HEK293 (cell line): ENCODE measurements around the gene MED29.

Experiments used
- BCL11A ChIP-seq: fragments of 450-650 bp; formaldehyde crosslinking; IDR thresholded peaks from 2 replicates; pipeline ENCODE4 v1.5.1; 2016; ENCODE audit warnings: low read depth, missing biosample characterization, missing genetic modification characterization
- FEZF1 ChIP-seq: fragments of 450-650 bp; formaldehyde crosslinking; IDR thresholded peaks from 2 replicates; pipeline ENCODE4 v1.5.1; 2016; ENCODE audit warnings: missing biosample characterization, missing genetic modification characterization
- KLF10 ChIP-seq: fragments of 450-650 bp; IDR thresholded peaks from 2 replicates; pipeline ENCODE4 v1.5.1; 2018; ENCODE audit warnings: missing biosample characterization, mild to moderate bottlenecking, missing genetic modification characterization
- ZNF416 ChIP-seq: fragments of 450-650 bp; formaldehyde crosslinking; IDR thresholded peaks from 2 replicates; pipeline ENCODE4 v1.5.1; 2016; ENCODE audit warnings: missing biosample characterization, missing genetic modification characterization
- ZNF561 ChIP-seq: fragments of 450-650 bp; IDR thresholded peaks from 2 replicates; pipeline ENCODE4 v1.5.1; 2018; ENCODE audit warnings: missing biosample characterization, missing genetic modification characterization, borderline replicate concordance
- ZNF600 ChIP-seq: fragments of 450-650 bp; formaldehyde crosslinking; IDR thresholded peaks from 2 replicates; pipeline ENCODE4 v1.5.1; 2016; ENCODE audit warnings: missing biosample characterization, missing genetic modification characterization
- ZSCAN30 ChIP-seq: fragments of 450-650 bp; IDR thresholded peaks from 2 replicates; pipeline ENCODE4 v1.5.1; 2018; ENCODE audit warnings: missing biosample characterization, mild to moderate bottlenecking, missing genetic modification characterization, moderate library complexity
- TF ChIP-seq, protein P1 (sequence below): fragments of 450-650 bp; formaldehyde crosslinking; IDR thresholded peaks from 2 replicates; pipeline ENCODE4 v1.5.1; 2016; ENCODE audit warnings: missing biosample characterization, missing genetic modification characterization
- TF ChIP-seq, protein P2 (sequence below): fragments of 450-650 bp; formaldehyde crosslinking; IDR thresholded peaks from 2 replicates; pipeline ENCODE4 v1.5.1; 2016; ENCODE audit warnings: missing biosample characterization, missing genetic modification characterization
- TF ChIP-seq, protein P3 (sequence below): fragments of 450-650 bp; formaldehyde crosslinking; IDR thresholded peaks from 2 replicates; pipeline ENCODE4 v1.5.1; 2016; ENCODE audit warnings: missing biosample characterization, missing genetic modification characterization

DNA sequence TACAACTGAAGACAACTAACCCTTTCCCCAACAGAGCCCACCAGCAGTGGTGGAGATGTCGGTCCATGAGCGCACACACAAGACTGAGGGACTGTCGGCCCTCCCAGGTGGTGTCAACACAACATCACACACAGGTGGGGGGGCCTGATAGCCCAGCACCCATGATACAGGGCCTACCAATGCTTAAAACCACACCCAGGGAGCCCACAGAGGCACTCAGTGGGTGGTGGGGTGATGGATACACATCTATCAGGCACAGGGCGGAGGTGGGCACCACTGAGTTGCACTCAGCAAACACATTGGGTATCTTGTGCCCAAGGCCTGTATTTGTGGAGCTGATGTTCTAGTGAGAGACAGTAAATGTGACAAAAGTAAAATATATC, 8.5 kb downstream of the MED29 start:
- TF ChIP-seq, protein P1, sequence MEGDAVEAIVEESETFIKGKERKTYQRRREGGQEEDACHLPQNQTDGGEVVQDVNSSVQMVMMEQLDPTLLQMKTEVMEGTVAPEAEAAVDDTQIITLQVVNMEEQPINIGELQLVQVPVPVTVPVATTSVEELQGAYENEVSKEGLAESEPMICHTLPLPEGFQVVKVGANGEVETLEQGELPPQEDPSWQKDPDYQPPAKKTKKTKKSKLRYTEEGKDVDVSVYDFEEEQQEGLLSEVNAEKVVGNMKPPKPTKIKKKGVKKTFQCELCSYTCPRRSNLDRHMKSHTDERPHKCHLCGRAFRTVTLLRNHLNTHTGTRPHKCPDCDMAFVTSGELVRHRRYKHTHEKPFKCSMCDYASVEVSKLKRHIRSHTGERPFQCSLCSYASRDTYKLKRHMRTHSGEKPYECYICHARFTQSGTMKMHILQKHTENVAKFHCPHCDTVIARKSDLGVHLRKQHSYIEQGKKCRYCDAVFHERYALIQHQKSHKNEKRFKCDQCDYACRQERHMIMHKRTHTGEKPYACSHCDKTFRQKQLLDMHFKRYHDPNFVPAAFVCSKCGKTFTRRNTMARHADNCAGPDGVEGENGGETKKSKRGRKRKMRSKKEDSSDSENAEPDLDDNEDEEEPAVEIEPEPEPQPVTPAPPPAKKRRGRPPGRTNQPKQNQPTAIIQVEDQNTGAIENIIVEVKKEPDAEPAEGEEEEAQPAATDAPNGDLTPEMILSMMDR (tag by site-specific recombination) = no peak
- TF ChIP-seq, protein P2, sequence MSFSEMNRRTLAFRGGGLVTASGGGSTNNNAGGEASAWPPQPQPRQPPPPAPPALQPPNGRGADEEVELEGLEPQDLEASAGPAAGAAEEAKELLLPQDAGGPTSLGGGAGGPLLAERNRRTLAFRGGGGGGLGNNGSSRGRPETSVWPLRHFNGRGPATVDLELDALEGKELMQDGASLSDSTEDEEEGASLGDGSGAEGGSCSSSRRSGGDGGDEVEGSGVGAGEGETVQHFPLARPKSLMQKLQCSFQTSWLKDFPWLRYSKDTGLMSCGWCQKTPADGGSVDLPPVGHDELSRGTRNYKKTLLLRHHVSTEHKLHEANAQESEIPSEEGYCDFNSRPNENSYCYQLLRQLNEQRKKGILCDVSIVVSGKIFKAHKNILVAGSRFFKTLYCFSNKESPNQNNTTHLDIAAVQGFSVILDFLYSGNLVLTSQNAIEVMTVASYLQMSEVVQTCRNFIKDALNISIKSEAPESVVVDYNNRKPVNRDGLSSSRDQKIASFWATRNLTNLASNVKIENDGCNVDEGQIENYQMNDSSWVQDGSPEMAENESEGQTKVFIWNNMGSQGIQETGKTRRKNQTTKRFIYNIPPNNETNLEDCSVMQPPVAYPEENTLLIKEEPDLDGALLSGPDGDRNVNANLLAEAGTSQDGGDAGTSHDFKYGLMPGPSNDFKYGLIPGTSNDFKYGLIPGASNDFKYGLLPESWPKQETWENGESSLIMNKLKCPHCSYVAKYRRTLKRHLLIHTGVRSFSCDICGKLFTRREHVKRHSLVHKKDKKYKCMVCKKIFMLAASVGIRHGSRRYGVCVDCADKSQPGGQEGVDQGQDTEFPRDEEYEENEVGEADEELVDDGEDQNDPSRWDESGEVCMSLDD = no peak
- TF ChIP-seq ZSCAN30 = no peak
- no peak for TF ChIP-seq FEZF1 (tag by site-specific recombination)
- no peak for TF ChIP-seq BCL11A
- no peak for TF ChIP-seq KLF10 (tag by site-specific recombination)
- no peak for TF ChIP-seq ZNF416 (tag by site-specific recombination)
- TF ChIP-seq, protein P3, sequence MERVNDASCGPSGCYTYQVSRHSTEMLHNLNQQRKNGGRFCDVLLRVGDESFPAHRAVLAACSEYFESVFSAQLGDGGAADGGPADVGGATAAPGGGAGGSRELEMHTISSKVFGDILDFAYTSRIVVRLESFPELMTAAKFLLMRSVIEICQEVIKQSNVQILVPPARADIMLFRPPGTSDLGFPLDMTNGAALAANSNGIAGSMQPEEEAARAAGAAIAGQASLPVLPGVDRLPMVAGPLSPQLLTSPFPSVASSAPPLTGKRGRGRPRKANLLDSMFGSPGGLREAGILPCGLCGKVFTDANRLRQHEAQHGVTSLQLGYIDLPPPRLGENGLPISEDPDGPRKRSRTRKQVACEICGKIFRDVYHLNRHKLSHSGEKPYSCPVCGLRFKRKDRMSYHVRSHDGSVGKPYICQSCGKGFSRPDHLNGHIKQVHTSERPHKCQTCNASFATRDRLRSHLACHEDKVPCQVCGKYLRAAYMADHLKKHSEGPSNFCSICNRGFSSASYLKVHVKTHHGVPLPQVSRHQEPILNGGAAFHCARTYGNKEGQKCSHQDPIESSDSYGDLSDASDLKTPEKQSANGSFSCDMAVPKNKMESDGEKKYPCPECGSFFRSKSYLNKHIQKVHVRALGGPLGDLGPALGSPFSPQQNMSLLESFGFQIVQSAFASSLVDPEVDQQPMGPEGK (tag by site-specific recombination) = no peak
- no peak for TF ChIP-seq ZNF561 (tag by site-specific recombination)
- no peak for TF ChIP-seq ZNF600
